Subcutaneous adipose tissue (tissue), 4 donors: Measurements from ENCODE around the gene YBEY. TPM values are rescaled to one million over a fixed set of nuclear protein-coding genes. Genes with fewer than 3 reads are reported as not detected.

Experiments used
- CTCF ChIP-seq: fragments of 450-650 bp; IDR thresholded peaks from one replicate; pipeline ENCODE4 v1.5.1; 2016; ENCODE audit warnings: low read depth, mild to moderate bottlenecking, control low read depth, antibody characterized with exemption, moderate library complexity
- total RNA-seq, 4 donors: library from RNA; depleted of rRNA; stranded (reverse); fragments of >200 nt; gene quantifications; one replicate each; pipeline ENCODE4 v1.1.0, GENCODE V29; 2016

The YBEY gene
- total RNA-seq, 4 donors from 2014 or later, result 16.3 to 19.4 (median 17.9) TPM

DNA sequence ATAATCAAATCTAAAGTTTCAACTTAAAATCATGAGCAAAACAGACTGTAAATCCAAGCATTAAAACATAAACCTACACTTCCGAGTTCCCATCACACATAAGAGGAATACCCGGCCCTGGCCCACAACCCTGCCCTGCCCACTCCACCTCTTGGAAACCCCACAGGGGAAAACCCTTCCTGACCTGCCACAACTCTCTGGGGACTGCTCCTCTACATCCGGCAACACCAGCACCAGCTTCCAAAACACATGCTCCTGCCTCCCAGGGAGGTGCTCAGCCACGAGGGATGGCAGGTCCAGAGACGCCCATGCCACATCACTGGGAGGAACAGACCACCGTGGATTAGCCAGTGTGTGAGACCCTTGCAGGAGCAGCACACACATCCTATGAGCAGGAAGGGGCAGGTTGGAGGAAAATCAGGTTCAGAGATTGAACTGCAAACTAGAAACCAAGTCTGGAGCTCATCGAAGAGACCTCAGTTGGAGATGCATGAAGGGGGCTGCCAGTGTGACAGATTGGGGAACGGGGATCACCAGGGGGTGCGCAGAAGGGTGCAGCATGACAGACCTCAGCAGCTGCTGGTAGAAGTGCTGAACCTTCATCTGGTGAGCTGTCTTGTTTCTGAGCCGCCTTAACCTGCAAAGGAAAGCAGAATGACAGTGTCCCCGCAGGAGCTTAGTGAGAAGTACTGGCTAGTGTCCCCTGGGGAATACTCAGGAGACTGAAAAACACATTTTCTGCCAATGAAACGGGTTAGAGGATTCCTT is 31.8 kb upstream of the YBEY start:
- no peak for TF ChIP-seq CTCF

DNA sequence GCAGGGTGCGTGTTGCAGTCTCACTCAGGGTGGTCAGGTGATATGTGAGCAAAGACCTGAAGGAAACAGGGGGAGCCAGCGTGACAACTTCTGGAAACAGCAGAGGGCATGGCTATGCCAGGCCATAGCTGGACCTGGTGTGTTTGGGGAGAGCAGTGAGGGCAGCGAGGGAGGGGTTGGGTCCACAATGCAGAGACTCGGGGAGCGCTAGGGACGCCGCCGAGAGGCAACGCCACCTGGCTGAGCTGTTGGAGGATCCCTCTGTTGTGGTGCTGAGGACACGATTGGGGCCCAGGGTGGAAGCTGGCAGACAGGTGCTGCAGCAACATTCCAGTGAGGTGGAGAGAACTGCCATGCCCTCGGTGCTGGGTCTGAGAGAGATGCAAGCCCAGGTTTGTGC is 31.0 kb upstream of the YBEY start:
- TF ChIP-seq CTCF, result no peak

DNA sequence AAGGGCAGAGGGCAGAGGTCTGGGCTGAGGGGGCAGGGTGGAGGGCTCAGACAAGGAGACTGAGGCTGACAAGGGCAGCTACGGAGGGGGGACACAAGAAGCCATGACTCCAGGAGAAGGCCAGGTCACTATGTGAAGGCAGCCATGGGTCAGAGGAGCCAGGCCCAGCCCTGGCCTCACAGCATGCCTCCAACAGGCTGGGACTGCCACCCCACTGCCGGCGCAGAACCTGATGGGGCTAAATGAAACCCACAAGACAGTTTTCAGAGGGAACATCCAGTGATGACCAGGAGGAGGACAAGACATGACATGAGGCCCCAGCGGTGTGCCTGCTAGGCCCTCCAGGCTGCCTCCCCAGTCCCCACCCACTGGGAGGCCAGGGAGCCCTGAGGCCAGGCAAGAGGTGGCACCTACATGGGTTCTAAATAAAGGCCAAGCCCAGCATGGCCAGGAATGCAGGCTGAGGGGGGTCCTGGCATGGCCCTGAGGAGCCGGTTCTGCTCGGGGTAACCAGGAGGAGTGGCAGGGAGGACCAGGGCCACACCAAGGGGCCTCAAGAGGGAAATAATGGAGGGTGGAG is 30.3 kb upstream of the YBEY start:
- no peak for TF ChIP-seq CTCF

DNA sequence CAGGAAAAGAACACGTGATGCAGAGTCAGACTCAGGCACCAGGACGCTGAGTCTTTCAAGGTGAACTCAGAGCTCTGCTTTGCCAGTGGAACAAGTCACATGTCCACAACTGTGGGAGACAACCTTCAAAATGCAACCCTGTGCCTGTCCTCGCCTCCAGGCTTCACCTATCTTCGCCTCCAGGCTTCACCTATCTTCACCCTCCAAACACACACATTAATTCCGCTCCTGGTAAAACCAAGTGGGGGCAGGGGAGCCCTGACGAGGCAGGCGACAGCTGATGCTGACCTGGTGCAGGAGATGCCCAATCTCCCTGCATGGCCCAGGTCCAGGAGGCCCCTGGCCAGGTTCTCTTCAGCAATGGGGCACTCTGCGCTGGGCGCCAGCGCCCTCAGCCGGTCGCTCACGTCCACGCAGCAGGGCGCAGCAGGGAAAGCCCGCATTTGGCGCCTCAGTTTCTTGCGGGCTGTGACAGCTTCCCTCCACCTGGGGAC is 29.6 kb upstream of the YBEY start:
- no peak for TF ChIP-seq CTCF

GRCh38 chr21:46264046-46264689 is 22.0 kb upstream of the YBEY start:
- TF ChIP-seq CTCF, result no peak

GRCh38 chr21:46264690-46265144 is 21.4 kb upstream of the YBEY start:
- no peak for TF ChIP-seq CTCF
